H1 (cell line): ENCODE measurements around the gene ABHD17B.

ENCODE experiments used
- BACH1 ChIP-seq: IDR thresholded peaks from 2 replicates; pipeline ENCODE4 v1.6.1; 2012; ENCODE audit warnings: low read length, improper control_type of control experiment
- CHD2 ChIP-seq: IDR thresholded peaks from 2 replicates; pipeline ENCODE4 v1.6.1; 2012; ENCODE audit warnings: low read length, improper control_type of control experiment
- GABPA ChIP-seq: IDR thresholded peaks from 2 replicates; pipeline ENCODE4 v1.6.1; 2011; ENCODE audit warnings: mild to moderate bottlenecking, low read length, moderate library complexity, borderline replicate concordance; ENCODE audit not compliant: insufficient read depth
- HDAC6 ChIP-seq: IDR thresholded peaks from one replicate; pipeline ENCODE4 v1.7.1; 2012; ENCODE audit warnings: low read depth, mild to moderate bottlenecking, inconsistent platforms, low read length, moderate library complexity
- JUN ChIP-seq: IDR thresholded peaks from 2 replicates; pipeline ENCODE4 v1.6.1; 2011; ENCODE audit warnings: low read depth, mild to moderate bottlenecking, improper control_type of control experiment, low read length
- POLR2A ChIP-seq, 2 experiments: IDR thresholded peaks; 1 replicate in 1 of 2; 2 replicates in 1 of 2; pipeline ENCODE4 v1.6.1; 2011; ENCODE audit warnings: low read depth in 2 of 2, low read length in 2 of 2, mild to moderate bottlenecking in 2 of 2; ENCODE audit errors: control extremely low read depth in 1 of 2
- SIN3A ChIP-seq, 2 experiments: IDR thresholded peaks in 1 of 2; conservative IDR thresholded peaks in 1 of 2; 2 replicates each; pipeline ENCODE4 v1.6.1; 2011 to 2012; ENCODE audit warnings: low read length in 2 of 2, improper control_type of control experiment in 1 of 2, low read depth in 1 of 2, mild to moderate bottlenecking in 1 of 2
- SP2 ChIP-seq: IDR thresholded peaks from 2 replicates; pipeline ENCODE4 v1.6.1; 2012; ENCODE audit warnings: mild to moderate bottlenecking, low read length, inconsistent platforms
- TF ChIP-seq, protein P1 (sequence below), 3 experiments: IDR thresholded peaks; 1 replicate in 2 of 3; 2 replicates in 1 of 3; pipeline versions ENCODE4 v1.5.1 to v1.6.1; 2011; ENCODE audit warnings: low read length in 3 of 3, mild to moderate bottlenecking in 3 of 3, inconsistent platforms in 2 of 3, low read depth in 1 of 3, moderate library complexity in 1 of 3; ENCODE audit not compliant: insufficient read depth in 1 of 3; ENCODE audit errors: control extremely low read depth in 1 of 3
- TF ChIP-seq, protein P2 (sequence below): IDR thresholded peaks from 2 replicates; pipeline ENCODE4 v1.6.1; 2012; ENCODE audit warnings: inconsistent platforms

DNA sequence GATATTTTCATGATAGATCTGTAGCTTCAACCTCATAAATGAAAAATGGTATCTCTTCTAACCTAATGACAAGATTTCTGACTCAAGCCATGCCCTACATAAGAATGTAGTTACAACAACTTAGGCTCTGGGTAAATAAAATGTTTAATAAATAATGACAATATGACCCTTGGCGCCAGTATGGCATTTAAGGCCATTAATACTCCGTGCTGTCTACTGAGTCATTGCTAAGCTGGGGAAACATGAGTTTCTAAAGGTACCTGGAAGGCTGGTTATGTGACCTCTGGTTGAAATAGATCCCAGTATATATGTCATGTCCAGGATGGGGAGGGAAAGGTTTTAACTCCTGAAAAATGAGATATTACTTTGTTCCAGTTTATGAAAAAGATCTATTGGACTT is 84.7 kb downstream of the ABHD17B start:
- TF ChIP-seq SIN3A (conservative IDR thresholded peaks at IDR 0.05 in 1 of 2, IDR thresholded peaks at IDR 0.05 in 1 of 2; ENCODE audit: low read depth in 1 of 2, low read length in 2 of 2) (no peak), CHD2 (no peak), HDAC6 (no peak), SP2 (no peak), BACH1 (no peak), JUN (no peak), GABPA (no peak), POLR2A (IDR thresholded peaks at IDR 0.05; ENCODE audit: control extremely low read depth in 1 of 2, low read depth in 2 of 2, low read length in 2 of 2) (no peak)
- TF ChIP-seq, protein P1, sequence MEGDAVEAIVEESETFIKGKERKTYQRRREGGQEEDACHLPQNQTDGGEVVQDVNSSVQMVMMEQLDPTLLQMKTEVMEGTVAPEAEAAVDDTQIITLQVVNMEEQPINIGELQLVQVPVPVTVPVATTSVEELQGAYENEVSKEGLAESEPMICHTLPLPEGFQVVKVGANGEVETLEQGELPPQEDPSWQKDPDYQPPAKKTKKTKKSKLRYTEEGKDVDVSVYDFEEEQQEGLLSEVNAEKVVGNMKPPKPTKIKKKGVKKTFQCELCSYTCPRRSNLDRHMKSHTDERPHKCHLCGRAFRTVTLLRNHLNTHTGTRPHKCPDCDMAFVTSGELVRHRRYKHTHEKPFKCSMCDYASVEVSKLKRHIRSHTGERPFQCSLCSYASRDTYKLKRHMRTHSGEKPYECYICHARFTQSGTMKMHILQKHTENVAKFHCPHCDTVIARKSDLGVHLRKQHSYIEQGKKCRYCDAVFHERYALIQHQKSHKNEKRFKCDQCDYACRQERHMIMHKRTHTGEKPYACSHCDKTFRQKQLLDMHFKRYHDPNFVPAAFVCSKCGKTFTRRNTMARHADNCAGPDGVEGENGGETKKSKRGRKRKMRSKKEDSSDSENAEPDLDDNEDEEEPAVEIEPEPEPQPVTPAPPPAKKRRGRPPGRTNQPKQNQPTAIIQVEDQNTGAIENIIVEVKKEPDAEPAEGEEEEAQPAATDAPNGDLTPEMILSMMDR (IDR thresholded peaks at IDR 0.05; ENCODE audit: control extremely low read depth in 1 of 3, insufficient read depth in 1 of 3, low read depth in 1 of 3, low read length in 3 of 3): no peak
- TF ChIP-seq, protein P2, sequence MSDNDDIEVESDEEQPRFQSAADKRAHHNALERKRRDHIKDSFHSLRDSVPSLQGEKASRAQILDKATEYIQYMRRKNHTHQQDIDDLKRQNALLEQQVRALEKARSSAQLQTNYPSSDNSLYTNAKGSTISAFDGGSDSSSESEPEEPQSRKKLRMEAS: no peak
